Panc1 (cell line): Measurements from ENCODE around the gene MAP2K3.

Source experiments
- CTCF ChIP-seq: fragments of 450-650 bp; IDR thresholded peaks from 2 replicates; pipeline ENCODE4 v1.5.1; 2017; ENCODE audit warnings: mild to moderate bottlenecking
- REST ChIP-seq, 2 experiments: IDR thresholded peaks; 2 replicates each; pipeline ENCODE4 v1.6.1; 2011 to 2012; ENCODE audit warnings: low read depth in 2 of 2, control low read depth in 1 of 2, low read length in 1 of 2, mild to moderate bottlenecking in 1 of 2, moderate library complexity in 1 of 2; ENCODE audit not compliant: insufficient read depth in 1 of 2
- SIN3A ChIP-seq: IDR thresholded peaks from 2 replicates; pipeline ENCODE4 v1.6.1; 2012; ENCODE audit warnings: low read depth, mild to moderate bottlenecking, low read length, moderate library complexity, borderline replicate concordance; ENCODE audit not compliant: insufficient read depth

GRCh38 chr17:21279198-21279535 is 5.3 kb upstream of the MAP2K3 start:
- TF ChIP-seq CTCF, result no peak
- TF ChIP-seq SIN3A, result no peak
- no peak for TF ChIP-seq REST (IDR thresholded peaks at IDR 0.05; ENCODE audit: insufficient read depth in 1 of 2, low read depth in 2 of 2, low read length in 1 of 2)
